SK-N-SH (cell line): ENCODE measurements around the gene SDK1.

Source experiments
- EP300 ChIP-seq, 2 experiments: IDR thresholded peaks; 2 replicates each; pipeline versions ENCODE4 v1.4.0 to v1.6.1; 2012; ENCODE audit warnings: borderline replicate concordance in 1 of 2, low read depth in 1 of 2, low read length in 1 of 2
- JUND ChIP-seq: IDR thresholded peaks from 2 replicates; pipeline ENCODE4 v1.4.0; 2012
- PBX3 ChIP-seq: IDR thresholded peaks from 2 replicates; pipeline ENCODE4; 2012
- RAD21 ChIP-seq: IDR thresholded peaks from 2 replicates; pipeline ENCODE4 v1.6.1; 2012; ENCODE audit warnings: mild to moderate bottlenecking, low read length
- SIN3A ChIP-seq: IDR thresholded peaks from 2 replicates; pipeline ENCODE4 v1.6.1; 2012; ENCODE audit warnings: low read depth, mild to moderate bottlenecking, low read length, moderate library complexity, borderline replicate concordance
- USF2 ChIP-seq: fragments of 150-350 bp; IDR thresholded peaks from 2 replicates; pipeline ENCODE4 v1.6.1; 2017; ENCODE audit warnings: antibody characterized with exemption, low read length, low read depth, borderline replicate concordance
- ZBTB33 ChIP-seq: IDR thresholded peaks from 2 replicates; pipeline ENCODE4 v1.4.0; 2012; ENCODE audit warnings: low read depth, borderline replicate concordance
- TF ChIP-seq, protein P1 (sequence below): fragments of 200-600 bp; sonication (generic); IDR thresholded peaks from 2 replicates; pipeline ENCODE4 v1.6.1; 2017; ENCODE audit warnings: antibody characterized with exemption, mild to moderate bottlenecking, moderate library complexity

DNA sequence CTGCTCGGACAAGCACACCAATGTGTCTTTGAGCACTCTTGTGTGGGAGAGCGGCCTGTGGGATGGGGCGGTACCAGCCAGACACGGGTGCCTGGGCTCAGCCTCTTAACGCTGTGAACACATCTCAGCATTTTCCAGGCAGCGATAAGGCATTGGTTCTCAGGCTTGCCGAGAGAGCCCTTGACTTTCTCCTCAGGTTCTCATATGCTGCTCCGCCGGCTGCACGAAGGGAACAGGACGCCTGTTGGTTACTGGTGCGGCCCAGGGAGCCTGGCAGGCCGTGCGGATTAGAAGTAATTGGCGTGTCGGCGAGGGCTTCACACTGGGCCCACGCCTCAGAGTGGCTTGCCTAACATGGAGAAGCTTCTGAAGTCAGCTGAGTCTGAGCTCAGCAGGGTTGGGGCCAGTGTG is 924.3 kb downstream of the SDK1 start:
- TF ChIP-seq PBX3 (no peak), USF2 (no peak), ZBTB33 (no peak), JUND (no peak), EP300 (IDR thresholded peaks at IDR 0.05; ENCODE audit: borderline replicate concordance in 1 of 2, low read depth in 1 of 2, low read length in 1 of 2) (no peak), RAD21 (no peak), SIN3A (no peak)
- TF ChIP-seq, protein P1, sequence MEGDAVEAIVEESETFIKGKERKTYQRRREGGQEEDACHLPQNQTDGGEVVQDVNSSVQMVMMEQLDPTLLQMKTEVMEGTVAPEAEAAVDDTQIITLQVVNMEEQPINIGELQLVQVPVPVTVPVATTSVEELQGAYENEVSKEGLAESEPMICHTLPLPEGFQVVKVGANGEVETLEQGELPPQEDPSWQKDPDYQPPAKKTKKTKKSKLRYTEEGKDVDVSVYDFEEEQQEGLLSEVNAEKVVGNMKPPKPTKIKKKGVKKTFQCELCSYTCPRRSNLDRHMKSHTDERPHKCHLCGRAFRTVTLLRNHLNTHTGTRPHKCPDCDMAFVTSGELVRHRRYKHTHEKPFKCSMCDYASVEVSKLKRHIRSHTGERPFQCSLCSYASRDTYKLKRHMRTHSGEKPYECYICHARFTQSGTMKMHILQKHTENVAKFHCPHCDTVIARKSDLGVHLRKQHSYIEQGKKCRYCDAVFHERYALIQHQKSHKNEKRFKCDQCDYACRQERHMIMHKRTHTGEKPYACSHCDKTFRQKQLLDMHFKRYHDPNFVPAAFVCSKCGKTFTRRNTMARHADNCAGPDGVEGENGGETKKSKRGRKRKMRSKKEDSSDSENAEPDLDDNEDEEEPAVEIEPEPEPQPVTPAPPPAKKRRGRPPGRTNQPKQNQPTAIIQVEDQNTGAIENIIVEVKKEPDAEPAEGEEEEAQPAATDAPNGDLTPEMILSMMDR, result no peak
